Smooth muscle cell of trachea (primary cell): ENCODE data around the gene PTPRB. TPM values are rescaled to one million over a fixed set of nuclear protein-coding genes. Genes with fewer than 3 reads are reported as not detected.

Source experiments
- total RNA-seq: library from RNA; depleted of rRNA; stranded (reverse); fragments of >200 nt; gene quantifications from 2 replicates; pipeline ENCODE4 v1.2.1, GENCODE V29; 2014

Gene PTPRB
- 0.33 and 0.73 TPM in 2 replicates for total RNA-seq

GRCh38 chr12:70637303-70638085, at the start of gene PTPRB:
Gene PTPRB, minus strand, starts transcription at chr12:70637429. Its CDS starts 34 bp downstream, at chr12:70637395.

